CD4-positive, alpha-beta T cell treated with Interleukin-15 for 1 hour (primary cell): Measurements from ENCODE around the gene CCDC59.
"Not testable (repeated sequence)": the region's sequence is repeated elsewhere in the genome, so short reads cannot be mapped to it uniquely, and the experiment has no call there.

Source experiments
- DNase-seq: peaks from one replicate; pipeline ENCODE4 v3.0.0-alpha.2; 2020

The CCDC59 gene, protein sequence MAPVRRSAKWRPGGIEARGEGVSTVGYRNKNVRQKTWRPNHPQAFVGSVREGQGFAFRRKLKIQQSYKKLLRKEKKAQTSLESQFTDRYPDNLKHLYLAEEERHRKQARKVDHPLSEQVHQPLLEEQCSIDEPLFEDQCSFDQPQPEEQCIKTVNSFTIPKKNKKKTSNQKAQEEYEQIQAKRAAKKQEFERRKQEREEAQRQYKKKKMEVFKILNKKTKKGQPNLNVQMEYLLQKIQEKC

DNA sequence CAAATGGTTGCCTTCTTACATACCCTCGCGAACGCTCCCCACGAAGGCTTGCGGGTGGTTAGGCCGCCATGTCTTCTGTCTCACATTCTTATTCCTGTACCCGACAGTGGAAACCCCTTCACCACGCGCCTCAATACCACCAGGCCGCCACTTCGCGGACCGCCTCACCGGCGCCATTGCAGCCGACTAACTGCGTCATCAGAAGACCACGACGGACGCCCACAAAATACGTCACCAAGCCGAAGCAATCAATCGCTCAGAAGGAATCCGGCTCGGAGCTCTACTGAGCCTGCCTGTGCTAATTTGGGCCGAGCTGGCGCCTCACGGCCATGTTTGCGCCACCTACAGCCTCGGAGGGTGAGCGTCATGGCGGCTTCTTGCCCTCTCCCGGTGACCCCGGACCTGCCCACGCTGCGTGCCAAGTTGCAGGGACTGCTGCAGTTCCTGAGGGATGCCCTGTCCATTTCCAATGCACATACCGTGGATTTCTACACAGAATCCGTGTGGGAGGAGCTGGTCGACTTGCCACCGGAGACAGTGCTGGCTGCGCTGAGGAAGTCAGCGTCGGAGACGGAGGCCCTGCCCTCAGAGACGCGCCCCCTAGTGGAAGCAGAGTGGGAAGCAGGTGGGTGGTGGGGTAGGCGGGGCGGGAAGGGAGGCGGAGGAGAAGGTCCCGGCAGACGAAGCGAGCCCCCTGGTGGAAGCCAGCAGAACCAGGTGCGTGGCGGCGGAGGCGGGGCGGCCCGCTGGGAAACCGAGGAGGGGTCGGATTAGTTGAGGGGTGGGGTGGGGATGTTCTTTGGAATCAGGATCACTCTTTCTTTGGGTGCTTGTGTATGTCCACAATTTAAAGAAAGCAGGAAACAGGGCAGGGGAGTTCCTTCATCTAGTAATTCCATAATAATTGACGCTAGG is at the start of gene CCDC59, which contains the start of gene METTL25:
TSS of gene CCDC59 (minus strand) at position 188 of the 915 bp plus-strand sequence. CDS start at position 177, 11 bp downstream.
TSS of gene METTL25 (plus strand) at position 330 of the 915 bp plus-strand sequence. CDS start at position 367, 37 bp downstream.
- DNase-seq, result peak; percentile 97

DNA sequence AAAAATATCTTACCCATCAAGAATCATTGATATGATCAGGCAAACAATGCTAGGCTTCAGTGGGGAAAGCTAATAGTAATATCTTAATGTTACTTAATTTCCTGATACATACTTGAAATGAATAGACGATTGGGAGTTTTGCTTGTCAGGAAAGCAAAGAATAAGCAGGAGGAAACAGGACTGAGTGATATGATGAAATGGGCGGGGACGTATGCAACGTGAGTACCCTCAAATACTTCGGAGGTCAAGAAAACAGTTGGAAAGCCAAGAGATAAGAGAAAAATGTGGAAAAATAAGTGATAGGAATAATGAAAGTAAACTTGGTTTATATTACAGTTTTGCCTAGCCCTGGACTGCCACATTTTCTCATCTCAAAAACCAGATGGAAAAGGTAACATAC is 49.3 kb upstream of the CCDC59 start:
- DNase-seq, result no peak

DNA sequence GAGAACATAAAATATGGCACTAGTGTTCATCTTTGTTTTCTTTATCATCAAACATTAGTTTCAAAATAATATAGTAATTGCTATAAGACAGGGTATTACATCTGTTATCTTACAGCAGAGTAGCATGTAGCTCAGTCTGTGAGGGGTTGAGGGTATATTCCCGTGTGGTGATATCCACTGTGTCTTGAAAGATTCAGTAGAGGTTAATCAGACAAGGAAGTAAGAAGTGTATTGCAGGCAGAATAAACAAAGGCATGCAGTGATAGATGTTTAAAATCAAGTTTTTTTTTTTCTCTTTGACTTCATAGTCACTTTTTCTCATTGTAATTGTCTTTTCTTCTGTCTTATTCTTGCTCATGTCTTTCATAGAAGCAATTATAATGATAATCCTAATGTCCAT is 48.5 kb upstream of the CCDC59 start:
- no peak for DNase-seq

DNA sequence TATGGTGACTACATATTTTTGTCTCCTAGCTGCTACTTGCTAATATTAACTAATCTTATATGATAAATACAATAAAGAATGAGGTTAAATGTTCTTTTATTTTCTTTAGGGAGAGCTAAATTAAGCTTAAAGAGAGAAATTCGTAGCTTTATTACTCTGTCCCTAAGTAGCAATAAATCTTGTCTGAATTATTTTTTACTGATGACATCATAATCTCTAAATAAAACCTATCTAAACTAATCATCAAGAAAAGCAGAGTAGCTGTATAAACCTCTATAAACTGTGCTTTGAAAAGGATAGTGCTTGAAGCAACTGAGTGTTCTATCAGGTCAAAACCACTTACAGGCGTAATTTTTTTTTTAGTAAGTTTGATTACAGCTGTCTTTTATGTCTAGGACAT is 42.6 kb upstream of the CCDC59 start:
- no peak for DNase-seq

DNA sequence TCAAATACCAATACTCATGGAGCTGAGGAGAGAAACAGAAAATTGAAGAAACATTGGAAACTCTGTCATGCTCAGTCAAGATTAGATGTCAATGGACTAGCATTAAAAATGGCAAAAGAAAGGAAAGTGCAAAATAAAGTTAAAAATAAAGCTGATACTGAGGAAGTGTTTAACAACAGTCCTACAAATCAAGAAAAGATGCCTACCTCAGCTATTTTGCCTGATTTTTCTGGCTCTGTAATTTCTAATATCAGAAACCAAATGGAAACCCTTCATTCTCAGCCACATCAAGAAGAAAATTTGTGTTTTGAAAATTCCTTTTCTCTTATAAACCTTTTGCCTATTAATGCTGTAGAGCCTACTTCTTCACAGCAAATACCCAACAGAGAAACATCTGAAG is 40.7 kb upstream of the CCDC59 start:
- DNase-seq, result no peak

DNA sequence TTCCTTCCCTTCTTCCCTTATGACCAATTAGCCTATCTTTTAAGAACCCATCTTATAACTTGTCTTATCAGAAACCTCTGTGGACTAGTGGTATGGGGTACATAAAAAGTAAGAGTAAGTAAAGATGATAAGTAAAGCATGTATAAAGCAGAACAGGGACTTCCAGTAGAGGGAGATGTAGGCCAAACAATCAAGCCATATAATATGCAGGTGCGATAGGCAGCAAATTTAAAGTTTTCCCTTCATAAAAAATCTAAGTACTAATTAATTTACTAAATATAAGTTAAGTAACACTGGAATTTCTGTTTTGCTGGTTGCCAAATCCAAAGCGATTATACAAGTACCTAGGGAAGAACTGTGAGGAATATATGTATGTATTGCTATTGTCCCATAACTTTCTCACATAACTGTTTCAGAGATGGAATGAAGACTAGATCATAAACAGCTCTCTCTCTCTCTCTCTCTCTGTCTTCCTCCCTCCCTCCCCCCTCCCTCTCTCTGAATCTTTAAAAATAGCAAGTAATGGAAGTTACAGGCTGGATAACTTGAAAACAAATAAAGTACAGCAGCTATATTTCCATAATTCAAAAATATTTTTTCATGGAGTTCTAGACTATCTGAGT is 25.9 kb upstream of the CCDC59 start:
- no peak for DNase-seq

DNA sequence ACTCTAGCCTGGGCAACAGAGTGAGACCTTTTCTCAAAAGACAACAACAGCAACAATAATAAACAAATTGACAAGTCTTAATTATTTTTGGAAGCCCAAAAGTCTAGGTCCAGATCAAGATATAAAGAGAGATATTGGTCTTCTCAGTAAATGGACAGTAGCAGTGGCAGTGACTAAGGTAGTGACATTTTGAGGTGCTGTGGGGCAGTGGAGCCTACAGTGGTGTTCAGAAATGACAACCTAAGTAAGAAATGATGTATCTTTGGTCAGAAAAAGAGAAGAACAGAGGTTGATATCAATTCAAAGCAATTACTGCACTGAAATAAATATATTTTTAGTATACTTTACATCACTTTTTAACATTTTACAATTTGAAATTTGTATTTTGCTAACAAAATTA is 20.8 kb upstream of the CCDC59 start:
- no peak for DNase-seq

DNA sequence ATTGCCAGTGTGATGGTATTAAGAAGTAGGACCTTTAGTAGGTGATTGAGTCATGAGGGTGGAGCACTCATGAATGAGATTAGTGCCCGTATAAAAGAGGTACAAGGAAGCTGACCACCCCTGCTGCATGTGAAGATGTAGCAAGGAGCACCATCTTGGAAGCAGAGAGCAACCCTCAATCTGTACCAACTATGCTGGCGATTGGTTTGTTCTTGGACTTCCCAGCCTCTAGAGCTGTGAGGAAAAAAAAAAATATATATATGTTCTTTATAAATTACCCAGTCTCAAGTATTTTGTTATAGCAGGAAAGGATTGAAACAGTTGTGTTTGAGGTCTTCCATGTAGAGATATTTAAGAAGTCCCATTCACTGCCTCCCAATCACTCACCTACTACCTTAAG is 17.0 kb upstream of the CCDC59 start:
- DNase-seq, result no peak

DNA sequence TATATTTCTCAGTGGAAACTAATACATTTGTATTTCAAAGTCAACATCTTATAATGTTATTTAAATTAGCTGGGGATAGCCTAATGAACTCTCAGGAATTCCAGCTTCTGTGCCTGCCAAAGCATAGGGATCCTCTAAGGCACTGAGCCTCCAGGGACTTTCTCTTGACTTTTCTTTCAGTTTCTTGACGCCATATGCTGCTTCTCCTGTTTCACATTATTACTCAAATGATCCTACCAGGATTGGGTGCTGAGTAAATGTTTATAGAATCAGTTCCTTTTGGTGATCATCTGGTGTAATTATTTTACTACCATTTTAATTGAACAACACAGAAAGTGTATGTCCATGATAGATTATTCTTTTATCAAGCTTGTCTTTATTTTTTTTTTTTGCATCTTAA is 8.0 kb upstream of the CCDC59 start:
- DNase-seq, result no peak

DNA sequence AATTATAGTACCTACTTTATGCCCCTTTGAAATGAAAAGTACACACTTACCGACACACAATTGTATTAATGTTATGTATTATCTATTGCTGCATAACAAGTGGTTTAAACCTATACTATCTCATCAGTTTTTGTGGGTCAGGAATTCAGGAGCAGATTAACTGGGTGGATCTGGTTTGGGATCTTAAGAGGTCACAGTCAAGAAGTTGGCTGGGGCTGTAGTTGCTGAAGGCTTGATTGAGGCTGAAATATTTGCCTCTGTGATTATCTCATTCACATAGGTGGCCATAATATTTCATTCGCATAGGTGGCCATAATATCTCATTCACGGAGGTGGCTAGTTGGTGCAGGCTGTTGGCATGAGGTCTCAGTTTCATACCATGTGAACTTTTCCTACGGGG is 5.8 kb upstream of the CCDC59 start:
- DNase-seq, result no peak

DNA sequence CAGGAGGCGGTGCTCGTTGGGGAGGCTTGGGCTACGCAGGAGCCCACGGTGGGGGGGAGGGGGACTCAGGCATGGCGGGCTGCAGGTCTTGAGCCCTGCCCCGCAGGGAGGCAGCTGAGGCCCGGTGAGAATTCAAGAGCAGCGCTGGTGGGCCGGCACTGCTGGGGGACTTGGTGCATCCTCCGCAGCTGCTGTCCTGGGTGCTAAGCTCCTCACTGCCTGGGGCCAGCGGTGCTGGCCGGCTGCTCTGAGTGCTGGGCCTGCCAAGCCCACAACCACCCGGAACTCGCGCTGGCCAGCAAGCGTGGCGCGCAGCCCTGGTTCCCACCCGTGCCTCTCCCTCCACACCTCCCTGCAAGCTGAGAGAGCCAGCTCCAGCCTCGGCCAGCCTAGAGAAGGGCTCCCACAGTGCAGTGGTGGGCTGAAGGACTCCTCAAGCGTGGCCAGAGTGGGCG is 3.3 kb upstream of the CCDC59 start:
- no peak for DNase-seq

DNA sequence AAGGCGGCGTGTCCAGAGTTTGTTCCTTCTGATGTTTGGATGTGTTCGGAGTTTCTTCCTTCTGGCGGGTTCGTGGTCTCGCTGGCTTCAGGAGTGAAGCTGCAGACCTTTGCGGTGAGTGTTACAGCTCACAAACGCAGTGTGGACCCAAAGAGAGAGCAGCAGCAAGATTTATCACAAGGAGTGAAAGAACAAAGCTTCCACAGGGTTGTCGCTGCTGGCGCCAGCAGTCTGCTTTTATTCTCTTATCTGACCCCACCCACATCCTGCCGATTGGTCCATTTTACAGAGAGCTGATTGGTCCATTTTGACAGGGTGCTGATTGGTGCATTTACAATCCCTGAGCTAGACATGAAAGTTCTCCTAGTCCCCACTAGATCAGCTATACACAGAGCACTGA is 2.6 kb upstream of the CCDC59 start:
- DNase-seq, result not testable (repeated sequence)

DNA sequence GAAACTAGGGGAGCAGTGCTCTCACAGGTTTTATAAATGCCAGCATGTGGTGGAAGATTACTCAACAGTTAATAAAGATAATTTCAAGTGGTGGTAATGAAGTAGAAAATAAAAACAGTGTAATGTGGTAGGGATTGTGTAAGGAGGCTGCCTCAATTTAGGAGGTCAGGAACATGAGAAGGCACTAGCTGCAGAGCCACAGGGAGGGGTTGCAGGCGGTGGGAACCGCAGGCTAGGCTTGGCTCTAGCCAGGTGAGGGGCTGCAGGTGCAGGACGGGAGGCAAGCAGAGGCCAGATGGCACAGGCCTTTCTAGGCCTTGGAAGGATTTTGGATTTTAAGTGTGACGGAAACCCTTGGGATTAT is 910 bp upstream of the CCDC59 start:
- no peak for DNase-seq

DNA sequence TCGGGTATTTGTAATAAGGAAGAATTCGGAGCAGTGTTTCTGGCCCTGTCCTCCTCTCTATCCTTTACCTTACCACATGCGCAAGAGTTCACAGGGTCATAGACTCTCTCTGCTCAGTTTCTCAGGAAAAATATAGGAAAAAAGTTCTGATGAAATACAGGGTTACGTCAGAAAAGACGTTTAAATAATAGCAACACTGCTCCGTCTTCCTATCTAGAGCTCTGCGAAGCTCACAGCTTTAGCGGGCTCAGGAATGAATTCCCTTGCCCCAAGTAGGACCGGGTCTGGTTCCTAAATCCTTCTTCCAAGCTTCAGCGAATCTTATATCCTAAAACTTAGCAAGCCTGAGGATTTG is 365 bp downstream of the CCDC59 start:
- DNase-seq, result no peak

DNA sequence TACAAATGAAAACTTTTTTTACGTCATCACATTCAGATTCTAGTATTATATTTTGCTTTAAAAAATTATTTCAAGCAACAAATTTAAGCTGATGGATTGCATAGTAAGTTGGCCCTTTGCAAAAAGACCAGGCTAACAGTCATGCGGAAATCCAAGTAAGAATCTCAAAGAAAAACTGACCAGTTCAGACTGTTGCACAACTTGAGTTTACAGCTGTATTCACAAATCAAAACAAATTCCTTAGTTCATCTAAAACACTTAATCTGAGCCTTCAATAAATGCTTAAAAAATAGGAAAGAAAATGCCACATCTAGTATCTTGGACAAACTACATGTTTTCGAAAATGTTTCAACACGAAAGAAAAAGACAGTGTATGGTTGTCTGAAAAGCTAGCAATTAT is 847 bp downstream of the CCDC59 start:
- DNase-seq, result no peak

DNA sequence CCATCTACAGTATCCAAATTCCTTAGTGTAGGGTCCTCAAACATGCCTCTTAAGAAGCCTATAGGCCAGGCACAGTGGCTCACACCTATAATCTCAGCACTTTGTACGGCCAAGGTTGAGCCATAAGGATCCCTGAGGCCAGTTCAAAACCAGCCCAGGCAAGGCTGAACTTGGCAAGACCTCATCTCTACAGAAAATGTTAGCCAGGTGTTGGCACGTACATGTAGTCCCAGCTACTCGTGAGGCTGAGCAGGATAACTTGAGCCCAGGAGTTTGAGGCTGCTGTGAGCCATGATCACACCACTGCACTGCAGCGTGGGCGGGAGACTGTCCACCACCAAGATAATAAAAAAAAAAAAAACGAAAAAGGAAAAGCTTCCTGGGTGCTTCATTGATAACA is 6.8 kb downstream of the CCDC59 start:
- no peak for DNase-seq

DNA sequence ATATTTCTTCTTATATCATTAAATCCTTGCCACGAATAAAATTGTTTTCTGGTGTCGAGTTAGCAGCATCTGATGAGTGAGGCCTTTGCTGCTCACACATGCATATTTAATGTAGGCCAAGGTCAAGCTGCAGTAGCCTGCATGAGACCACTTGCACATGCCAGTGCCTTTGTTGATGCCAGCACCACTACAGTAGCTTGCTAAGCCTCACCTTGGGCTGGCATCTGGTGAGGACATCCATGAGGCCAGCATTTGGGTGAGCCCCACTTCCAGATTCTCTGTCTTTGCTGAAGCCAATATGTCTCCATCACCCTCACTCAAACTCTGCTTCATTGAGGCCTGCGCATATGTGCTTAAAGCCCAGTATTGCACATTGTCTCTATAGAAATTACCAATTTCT is 8.0 kb downstream of the CCDC59 start:
- DNase-seq, result no peak

DNA sequence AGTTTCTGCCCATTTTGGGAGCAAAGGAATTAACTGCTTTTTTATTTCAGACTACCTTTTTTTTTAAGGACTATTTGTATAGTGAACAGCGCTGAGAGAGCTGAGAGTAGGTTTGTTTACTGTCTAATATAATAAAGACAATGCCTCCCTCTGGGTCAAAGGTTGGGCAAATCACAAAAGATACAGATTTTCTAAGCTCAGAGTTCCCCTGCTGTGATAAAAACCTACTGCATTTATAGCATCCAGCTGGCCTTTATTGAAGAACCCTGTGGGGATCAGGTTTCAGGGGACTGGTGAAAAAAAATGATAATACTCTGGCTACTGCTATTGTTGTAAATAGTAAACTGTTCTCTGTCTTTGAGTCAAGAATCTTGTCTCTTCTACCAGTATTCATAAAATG is 28.7 kb downstream of the CCDC59 start:
- DNase-seq, result no peak

DNA sequence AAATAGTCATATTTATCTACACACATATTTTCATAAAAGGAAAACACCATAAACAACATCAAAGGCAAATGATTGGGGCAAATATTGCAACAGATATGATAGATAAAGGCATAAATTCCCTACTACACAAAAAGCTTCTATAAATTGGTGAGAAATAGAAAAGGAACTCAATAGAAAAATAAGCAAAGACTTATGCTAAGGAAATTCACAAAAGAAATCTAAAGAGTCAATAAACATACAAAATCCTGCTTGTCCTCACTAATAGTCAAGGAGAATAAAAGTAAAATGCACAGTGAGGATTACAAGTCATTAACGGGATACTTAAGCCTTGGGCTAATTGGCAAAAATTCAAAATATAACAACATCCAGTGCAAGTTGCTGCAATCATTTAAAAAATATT is 30.3 kb downstream of the CCDC59 start:
- no peak for DNase-seq

DNA sequence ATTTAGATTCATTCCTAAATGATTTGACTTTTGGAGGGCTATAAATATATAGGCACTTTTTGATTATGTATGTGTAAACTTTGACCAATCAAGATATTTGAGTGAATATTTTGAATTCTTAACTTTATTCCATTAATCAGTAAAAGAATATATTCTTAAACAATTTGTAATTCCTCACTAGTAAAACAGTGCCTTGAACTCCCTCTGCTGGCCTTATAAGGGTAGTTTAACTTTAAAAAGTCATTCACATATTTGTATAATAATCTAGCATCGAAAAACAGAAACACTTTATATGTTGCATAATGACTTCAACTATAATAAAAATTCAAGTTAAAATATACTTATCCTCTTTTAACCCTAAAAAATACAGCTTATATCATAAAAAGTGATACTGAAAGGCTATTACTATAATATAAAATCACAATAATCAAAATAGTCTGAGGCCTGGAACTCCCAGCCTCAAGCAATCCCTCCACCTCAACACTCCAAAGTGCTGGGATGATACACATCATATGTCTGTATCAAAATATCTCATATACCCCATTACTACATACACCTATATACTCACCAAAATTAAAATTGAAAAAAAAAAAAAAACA is 31.2 kb downstream of the CCDC59 start:
- DNase-seq, result no peak

DNA sequence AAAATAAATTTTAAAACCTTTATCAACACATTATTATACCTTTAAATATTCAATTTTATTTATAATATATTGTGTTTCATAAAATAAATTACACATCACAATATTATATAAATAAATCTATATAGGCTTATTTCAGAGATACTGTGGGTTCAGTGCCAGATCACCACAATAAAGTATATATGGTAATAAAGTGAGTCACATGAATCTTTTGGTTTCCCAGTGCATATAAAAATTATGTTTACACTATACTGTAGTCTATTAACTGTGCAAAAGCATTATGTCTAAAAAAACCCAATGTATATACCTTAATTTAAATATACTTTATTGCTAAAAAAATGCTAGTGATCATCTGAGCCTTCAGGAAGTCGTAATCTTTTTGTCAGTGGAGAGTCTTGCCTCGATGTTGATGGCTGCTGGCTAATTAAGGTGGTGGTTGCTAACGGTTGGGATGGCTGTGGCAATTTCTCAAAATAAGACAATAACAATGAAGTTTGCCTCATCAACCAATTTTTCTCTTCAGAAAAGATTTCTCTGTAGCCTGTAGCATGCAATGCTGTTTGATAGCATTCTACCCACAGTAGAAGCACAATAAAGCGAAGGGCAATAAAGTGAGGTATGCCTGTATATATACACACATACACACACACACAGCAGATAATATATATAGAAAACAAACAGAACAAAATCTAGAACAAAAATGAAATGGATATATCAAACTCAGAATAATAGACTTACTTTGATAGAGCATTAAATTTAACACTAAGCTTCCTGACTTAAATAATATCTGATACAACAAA is 32.4 kb downstream of the CCDC59 start:
- DNase-seq, result no peak

DNA sequence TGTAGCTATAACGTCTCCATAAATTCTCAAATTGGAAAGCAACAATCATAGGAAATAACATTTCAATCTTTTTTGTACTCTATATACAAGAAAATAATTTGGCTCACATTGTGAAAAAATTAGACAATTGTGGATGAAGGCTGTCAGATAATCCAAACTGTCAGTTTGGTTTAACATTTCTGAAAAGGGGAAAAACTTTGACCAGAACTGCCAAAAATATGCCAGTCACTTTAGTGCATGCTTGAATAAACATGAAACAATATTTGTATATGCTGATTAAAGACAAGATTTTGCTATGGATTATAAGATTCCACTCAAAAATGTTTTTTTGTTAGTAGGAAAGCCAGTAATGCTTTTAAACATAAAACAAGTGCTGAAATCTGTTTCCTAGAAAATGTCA is 38.9 kb downstream of the CCDC59 start:
- DNase-seq, result no peak
